Cardiac muscle cell (in vitro differentiated cells and primary cell): ENCODE measurements around the gene SUCLG2. TPM values are rescaled to one million over a fixed set of nuclear protein-coding genes. Genes with fewer than 3 reads are reported as not detected.

ENCODE experiments used
- DNase-seq, 2 donors: peaks; one replicate each; pipeline versions ENCODE4 v3.0.0 to v3.0.0-alpha.2; 2010 to 2017; ENCODE audit warnings: low read depth in 1 of 2, low spot score in 1 of 2
- H3K27ac ChIP-seq: fragments of 200-600 bp; sonication (generic); 2 replicates; pipeline ENCODE4 v1.5.1; 2016
- H3K27me3 ChIP-seq: fragments of 200-600 bp; sonication (generic); 2 replicates; pipeline ENCODE4 v1.6.0; 2016; ENCODE audit warnings: control low read depth
- H3K36me3 ChIP-seq: fragments of 200-600 bp; sonication (generic); 2 replicates; pipeline ENCODE4 v1.5.1; 2016; ENCODE audit warnings: control low read depth
- H3K4me1 ChIP-seq: fragments of 200-600 bp; sonication (generic); 2 replicates; pipeline ENCODE4 v1.8.1; 2017; ENCODE audit warnings: low read depth, mild to moderate bottlenecking, mixed run types
- H3K4me3 ChIP-seq: fragments of 200-600 bp; sonication (generic); 2 replicates; pipeline ENCODE4 v1.5.1; 2016; ENCODE audit warnings: mild to moderate bottlenecking
- H3K9me3 ChIP-seq: fragments of 200-600 bp; sonication (generic); 2 replicates; pipeline ENCODE4 v1.5.1; 2017; ENCODE audit warnings: low read depth, mild to moderate bottlenecking, control low read depth
- polyA plus RNA-seq: library from polyadenylated mRNA; unstranded; fragments of >200 nt; fragmentation: Nextera tagmentation; extraction: Ambion mirVana; gene quantifications from 2 replicates; pipeline ENCODE4 v1.2.1, GENCODE V29; 2016
- total RNA-seq: library from RNA; depleted of rRNA; stranded (reverse); fragments of >200 nt; gene quantifications from 2 replicates; pipeline ENCODE4 v1.2.3, GENCODE V29; 2016
- TF ChIP-seq, protein P1 (sequence below): IDR thresholded peaks from 2 replicates; pipeline ENCODE4 v1.5.1; 2012; ENCODE audit warnings: low read depth, mild to moderate bottlenecking, low read length

Gene SUCLG2
- total and polyA plus RNA-seq, 2 experiments from 2014 or later, result 38.4 to 39.0 TPM

DNA sequence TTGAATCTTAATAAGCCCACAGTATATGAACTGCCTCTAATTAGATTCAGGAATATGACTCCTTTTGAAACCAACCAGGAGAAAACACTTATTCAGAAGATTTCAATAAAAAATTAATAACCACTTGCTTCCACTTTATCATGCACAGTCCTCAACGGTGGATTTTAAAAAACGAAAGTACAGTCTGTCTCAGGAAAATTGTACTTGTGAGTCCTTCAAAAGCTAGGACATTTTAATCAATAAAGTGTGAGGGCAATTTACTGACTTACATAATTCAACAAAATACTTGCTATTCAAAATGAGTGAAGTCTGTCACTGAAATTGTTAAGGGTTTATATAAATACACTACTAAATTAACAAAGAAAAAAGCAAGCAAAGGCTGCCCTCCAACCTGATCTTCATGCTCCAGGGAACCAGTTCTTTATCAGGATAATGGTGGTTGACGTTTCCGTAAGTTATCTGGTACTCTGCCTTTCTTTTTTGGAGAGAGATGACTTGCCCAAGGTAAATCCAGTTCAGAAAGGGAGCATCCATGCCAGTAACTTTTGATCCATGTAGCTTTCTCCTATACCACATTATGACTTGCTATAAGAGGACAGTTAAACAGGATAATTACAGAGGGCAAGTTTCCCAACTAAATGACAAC, 17.0 kb downstream of the SUCLG2 start:
- no peak overlapping the region for H3K27ac ChIP-seq
- no peaks in the 10 kb centered on the region for H3K27me3 ChIP-seq
- no peak for DNase-seq
- H3K9me3 ChIP-seq, result no peaks in the 10 kb centered on the region
- no peaks in the 10 kb centered on the region for H3K36me3 ChIP-seq
- no peak overlapping the region for H3K4me3 ChIP-seq
- TF ChIP-seq, protein P1, sequence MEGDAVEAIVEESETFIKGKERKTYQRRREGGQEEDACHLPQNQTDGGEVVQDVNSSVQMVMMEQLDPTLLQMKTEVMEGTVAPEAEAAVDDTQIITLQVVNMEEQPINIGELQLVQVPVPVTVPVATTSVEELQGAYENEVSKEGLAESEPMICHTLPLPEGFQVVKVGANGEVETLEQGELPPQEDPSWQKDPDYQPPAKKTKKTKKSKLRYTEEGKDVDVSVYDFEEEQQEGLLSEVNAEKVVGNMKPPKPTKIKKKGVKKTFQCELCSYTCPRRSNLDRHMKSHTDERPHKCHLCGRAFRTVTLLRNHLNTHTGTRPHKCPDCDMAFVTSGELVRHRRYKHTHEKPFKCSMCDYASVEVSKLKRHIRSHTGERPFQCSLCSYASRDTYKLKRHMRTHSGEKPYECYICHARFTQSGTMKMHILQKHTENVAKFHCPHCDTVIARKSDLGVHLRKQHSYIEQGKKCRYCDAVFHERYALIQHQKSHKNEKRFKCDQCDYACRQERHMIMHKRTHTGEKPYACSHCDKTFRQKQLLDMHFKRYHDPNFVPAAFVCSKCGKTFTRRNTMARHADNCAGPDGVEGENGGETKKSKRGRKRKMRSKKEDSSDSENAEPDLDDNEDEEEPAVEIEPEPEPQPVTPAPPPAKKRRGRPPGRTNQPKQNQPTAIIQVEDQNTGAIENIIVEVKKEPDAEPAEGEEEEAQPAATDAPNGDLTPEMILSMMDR, result no peak
- peaks cover 9% of the 10 kb centered on the region for H3K4me1 ChIP-seq

DNA sequence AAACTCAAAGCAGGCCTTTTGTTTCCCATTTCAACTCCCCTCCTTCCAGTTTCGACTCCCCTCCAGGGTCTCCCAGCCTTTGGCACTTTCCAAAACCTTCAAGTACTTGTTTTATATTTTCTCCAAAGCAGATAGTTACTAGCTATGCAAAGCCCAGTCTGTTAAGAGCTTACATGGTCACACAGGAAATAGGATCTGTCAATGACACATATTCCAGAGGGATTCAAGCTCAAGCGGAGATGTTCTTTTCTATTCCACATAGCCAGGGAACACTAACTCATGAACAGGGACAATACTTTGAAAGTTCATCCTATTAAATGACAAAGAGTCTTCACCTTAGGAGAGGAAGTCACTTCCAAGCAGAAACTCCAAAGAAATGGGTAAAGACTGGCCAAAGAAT, 18.6 kb downstream of the SUCLG2 start:
- no peak overlapping the region for H3K4me3 ChIP-seq
- no peaks in the 10 kb centered on the region for H3K27me3 ChIP-seq
- H3K4me1 ChIP-seq, result peaks cover 9% of the 10 kb centered on the region
- DNase-seq, result no peak
- no peaks in the 10 kb centered on the region for H3K36me3 ChIP-seq
- peak overlapping the region; percentile 44 for H3K27ac ChIP-seq
- TF ChIP-seq, protein P1, result no peak
- H3K9me3 ChIP-seq, result no peaks in the 10 kb centered on the region

DNA sequence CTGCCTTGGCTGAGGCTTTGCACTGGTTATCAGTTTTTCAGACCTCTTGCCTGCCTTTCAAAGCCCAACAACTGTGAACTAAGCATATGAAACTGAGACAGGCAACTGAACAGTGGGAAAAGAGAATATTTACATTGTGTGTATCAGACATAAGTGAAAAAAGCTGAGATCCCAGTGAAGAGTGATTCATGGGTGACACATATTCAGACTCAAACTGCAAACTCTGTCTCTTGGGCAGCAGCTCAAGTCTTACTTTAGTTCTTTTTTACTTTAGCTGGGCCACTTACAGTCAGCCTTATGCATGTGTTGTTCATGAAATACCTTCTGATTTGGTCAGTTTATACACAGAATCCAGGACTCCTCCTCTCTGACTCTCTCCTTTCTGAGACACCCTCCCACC, 19.2 kb downstream of the SUCLG2 start:
- Histone ChIP-seq H3K36me3 (no peaks in the 10 kb centered on the region), H3K4me3 (no peak overlapping the region), H3K27ac (peak overlapping the region; percentile 44), H3K27me3 (no peaks in the 10 kb centered on the region), H3K9me3 (no peaks in the 10 kb centered on the region), H3K4me1 (peaks cover 9% of the 10 kb centered on the region)
- TF ChIP-seq, protein P1, result no peak
- peak in 1 of 2 donors; percentile 45 for DNase-seq

DNA sequence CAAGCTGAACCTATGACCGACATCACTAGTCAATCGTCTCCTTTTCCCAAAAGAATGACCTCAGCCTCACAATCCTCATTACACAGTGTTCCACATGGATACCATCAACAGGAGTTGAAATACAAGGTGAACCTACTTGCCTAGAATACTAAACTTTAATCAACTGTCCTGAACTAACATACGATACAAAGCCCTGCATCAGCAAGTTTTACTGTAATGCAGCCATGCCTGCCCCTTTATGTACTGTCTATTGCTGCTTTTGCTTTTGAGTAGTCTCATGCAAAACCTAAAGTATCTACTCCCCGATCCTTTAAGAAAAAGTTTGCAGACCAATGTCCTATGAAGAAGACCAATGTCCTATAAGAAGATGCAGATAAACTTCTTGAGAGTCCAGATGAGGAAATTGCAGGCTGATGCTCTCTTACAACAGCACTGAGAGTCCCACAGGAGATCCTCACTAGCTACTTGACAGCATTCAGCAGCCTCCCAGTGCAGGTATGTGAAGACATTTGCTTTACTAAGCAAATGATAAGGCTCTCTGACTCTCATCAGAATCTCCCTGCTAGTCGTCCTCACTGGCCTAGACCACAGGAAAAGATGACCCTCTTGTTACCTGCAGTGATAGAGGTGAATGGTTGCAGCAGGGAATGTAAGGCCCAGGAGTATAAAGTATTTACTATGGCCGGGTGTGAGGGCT, 23.6 kb downstream of the SUCLG2 start:
- Histone ChIP-seq H3K4me1 (peaks cover 7% of the 10 kb centered on the region), H3K27ac (no peak overlapping the region), H3K4me3 (no peak overlapping the region), H3K36me3 (no peaks in the 10 kb centered on the region), H3K27me3 (no peaks in the 10 kb centered on the region), H3K9me3 (no peaks in the 10 kb centered on the region)
- TF ChIP-seq, protein P1, result no peak
- no peak for DNase-seq

DNA sequence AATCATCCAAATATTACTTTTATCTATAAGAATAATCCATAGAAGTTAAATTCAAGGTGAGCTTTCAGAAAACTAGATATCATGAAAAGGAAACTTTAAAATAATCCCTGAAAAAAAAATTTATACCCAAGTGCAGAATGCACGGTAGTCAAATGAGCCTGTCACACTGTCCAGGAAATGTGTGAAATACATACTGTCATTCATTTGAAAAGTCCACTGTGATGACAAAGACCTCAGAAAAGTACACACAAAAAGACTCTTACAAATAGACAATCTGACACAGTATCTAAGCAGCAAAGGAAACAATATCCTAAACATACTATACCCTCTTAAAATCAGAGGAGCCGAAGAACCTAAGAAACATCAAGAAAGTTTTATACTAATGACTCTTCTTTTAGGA, 29.7 kb downstream of the SUCLG2 start:
- TF ChIP-seq, protein P1, result no peak
- H3K4me1 ChIP-seq, result no peaks in the 10 kb centered on the region
- DNase-seq, result no peak
- no peaks in the 10 kb centered on the region for H3K27me3 ChIP-seq
- no peaks in the 10 kb centered on the region for H3K9me3 ChIP-seq
- no peak overlapping the region for H3K27ac ChIP-seq
- no peaks in the 10 kb centered on the region for H3K36me3 ChIP-seq
- H3K4me3 ChIP-seq, result no peak overlapping the region
